OCI-LY3 (cell line): Measurements from ENCODE around the gene NELL1.

Experiments used
- CTCF ChIP-seq: fragments of 200-600, 300-600 bp; sonication (generic); IDR thresholded peaks from 2 replicates; pipeline ENCODE4 v1.5.1; 2014; ENCODE audit warnings: antibody characterized with exemption, low read length, low read depth
- EZH2phosphoT487 ChIP-seq: fragments of 200-600 bp; shearing (Covaris generic); IDR thresholded peaks from 2 replicates; pipeline ENCODE4 v1.6.1; 2018; ENCODE audit warnings: antibody characterized with exemption, mixed run types, low read depth

DNA sequence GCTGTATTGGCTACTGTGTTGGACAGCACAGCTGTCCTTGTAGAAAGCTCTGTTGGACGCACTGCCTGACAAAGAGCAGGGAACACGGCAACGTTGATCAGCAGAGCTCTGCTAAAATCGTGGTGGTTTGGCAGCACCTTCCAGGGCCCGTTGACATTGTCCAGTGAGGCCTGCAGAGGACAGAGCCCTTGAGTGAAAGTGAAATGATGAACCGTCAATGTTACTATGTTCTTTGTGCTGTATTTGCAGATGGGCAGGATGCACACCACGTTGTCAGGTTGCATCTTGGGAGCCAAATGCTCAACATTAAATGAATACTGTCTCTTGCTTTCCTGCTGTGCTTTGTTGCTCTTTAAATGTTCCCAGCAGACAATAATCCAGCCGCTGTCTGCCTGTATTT is 69.7 kb downstream of the NELL1 start:
- TF ChIP-seq CTCF, result no peak
- no peak for TF ChIP-seq EZH2phosphoT487
